Activated CD8-positive, alpha-beta memory T cell treated with anti-CD3 and anti-CD28 coated beads, Interleukin-2, amount 10 ng/mL, durations not matched to agents 7 days and 5 days (primary cell): Measurements from ENCODE around the gene TMEM253. TPM values are rescaled to one million over a fixed set of nuclear protein-coding genes. Genes with fewer than 3 reads are reported as not detected.

Experiments used
- ATAC-seq: fragments of 150-1000 bp; cut with Tn5 transposase; one replicate; pipeline ENCODE4 v1.10.0; 2021; ENCODE audit warnings: moderate library complexity
- CTCF ChIA-PET: fragments of 350-600 bp; sonication (Branson Sonifier 250); formaldehyde crosslinking; loops from one replicate; lab custom pipeline; 2021; ENCODE audit warnings: antibody characterized with exemption; lab: Charles Lee
- DNase-seq: peaks from one replicate; pipeline ENCODE4 v3.0.0-alpha.2; 2020
- H3K27ac Mint-ChIP-seq: one replicate; pipeline ENCODE4 v1.8.0; 2021; ENCODE audit warnings: mild to moderate bottlenecking, mixed read lengths
- H3K27me3 Mint-ChIP-seq: one replicate; pipeline ENCODE4 v1.8.0; 2021; ENCODE audit warnings: mixed read lengths
- H3K36me3 Mint-ChIP-seq: one replicate; pipeline ENCODE4 v1.8.0; 2021; ENCODE audit warnings: mild to moderate bottlenecking, mixed read lengths
- H3K4me1 Mint-ChIP-seq: one replicate; pipeline ENCODE4 v1.8.0; 2021; ENCODE audit warnings: mixed read lengths
- H3K4me3 Mint-ChIP-seq: one replicate; pipeline ENCODE4 v1.8.0; 2021; ENCODE audit warnings: mild to moderate bottlenecking, moderate library complexity, mixed read lengths
- H3K9me3 Mint-ChIP-seq: one replicate; pipeline ENCODE4 v1.8.0; 2022; ENCODE audit warnings: low read depth, mixed read lengths
- total RNA-seq, 2 experiments: library from RNA; stranded (reverse); gene quantifications; one replicate each; pipeline ENCODE4 v1.2.3, GENCODE V29; 2021

TMEM253 gene
- total RNA-seq, 2 experiments from 2014 or later: not detected

DNA sequence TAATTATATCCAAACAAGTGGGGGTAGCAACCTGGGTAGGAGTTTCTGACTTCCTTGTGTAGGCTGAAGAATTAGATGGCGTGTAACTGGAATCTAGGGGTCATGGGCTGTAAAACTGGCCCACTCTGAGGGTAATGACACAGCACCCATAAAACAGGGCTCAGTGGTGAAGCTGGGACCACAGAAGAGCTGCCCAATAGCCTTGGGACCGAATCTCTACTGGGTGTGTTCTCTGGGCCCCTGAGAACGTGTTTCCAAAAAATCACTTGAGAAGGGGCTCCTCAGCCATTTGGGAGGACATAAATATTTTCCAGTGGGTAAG lies 39.6 kb upstream of the TMEM253 start:
- Mint-ChIP-seq H3K27me3 (peaks cover 57% of the 10 kb centered on the region), H3K4me3 (no peak overlapping the region), H3K9me3 (no peaks in the 10 kb centered on the region), H3K27ac (no peak overlapping the region), H3K36me3 (no peaks in the 10 kb centered on the region), H3K4me1 (peaks cover 5% of the 10 kb centered on the region)
- CTCF ChIA-PET: interaction anchor here (0.6 to 1.7 kb wide), 6 partner anchors 17 to 43 kb away, joined by 3 to 6 read pairs (median 3); no protein-coding TSS in a partner anchor
- DNase-seq (no peak), ATAC-seq (no peak)

GRCh38 chr14:21063479-21063878 lies 37.4 kb upstream of the TMEM253 start:
- ATAC-seq (no peak), DNase-seq (no peak)
- Mint-ChIP-seq H3K4me1 (peaks cover 2% of the 10 kb centered on the region), H3K36me3 (no peaks in the 10 kb centered on the region), H3K4me3 (no peak overlapping the region), H3K9me3 (no peaks in the 10 kb centered on the region), H3K27me3 (peaks cover 76% of the 10 kb centered on the region), H3K27ac (no peak overlapping the region)
- CTCF ChIA-PET: interaction anchor here (0.7 to 1.5 kb wide), 3 partner anchors 36 to 48 kb away, joined by 3 to 4 read pairs (median 3); no protein-coding TSS in a partner anchor

DNA sequence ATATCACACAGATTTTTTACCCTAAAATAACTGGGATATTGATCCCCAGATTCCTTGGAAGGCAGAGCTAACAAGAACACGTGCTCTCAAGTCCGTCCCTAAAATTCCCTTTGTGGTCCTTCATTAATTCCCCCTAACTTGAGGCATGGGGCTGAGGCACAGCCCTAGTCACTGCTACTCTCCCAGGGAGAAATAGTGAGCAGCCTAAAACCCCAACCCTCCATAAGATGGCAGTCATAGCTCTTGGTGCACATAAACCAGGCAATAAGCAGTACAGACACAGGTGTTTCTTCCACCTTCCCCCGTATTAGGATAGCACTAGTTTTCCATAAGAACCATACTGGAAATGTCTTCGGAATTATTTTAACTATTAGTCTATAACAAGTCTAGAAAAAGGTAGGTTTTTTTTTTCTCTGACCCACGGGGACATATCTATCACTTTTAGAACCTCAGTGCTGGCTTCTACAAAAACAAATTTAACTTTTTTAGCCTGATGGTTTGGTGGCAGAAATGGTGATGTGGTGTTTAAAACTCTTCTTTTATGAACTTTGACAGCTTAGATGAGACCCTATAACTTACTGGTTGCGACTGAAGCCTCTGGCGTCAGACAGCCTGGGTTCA lies 33.9 kb upstream of the TMEM253 start:
- DNase-seq (no peak), ATAC-seq (no peak)
- H3K9me3 Mint-ChIP-seq: no peaks in the 10 kb centered on the region
- H3K4me3 Mint-ChIP-seq: no peak overlapping the region
- H3K27me3 Mint-ChIP-seq: peaks cover 90% of the 10 kb centered on the region
- CTCF ChIA-PET: interaction anchor here (1.2 to 5.0 kb wide), 13 partner anchors 10 to 188 kb away, joined by 3 to 109 read pairs (median 12); partner anchors contain the start of gene TMEM253
- H3K4me1 Mint-ChIP-seq: peaks cover 29% of the 10 kb centered on the region
- no peaks in the 10 kb centered on the region for H3K36me3 Mint-ChIP-seq
- H3K27ac Mint-ChIP-seq: no peak overlapping the region

- Mint-ChIP-seq H3K27ac (no peak overlapping the region), H3K4me3 (no peak overlapping the region), H3K36me3 (no peaks in the 10 kb centered on the region), H3K4me1 (peaks cover 31% of the 10 kb centered on the region), H3K9me3 (no peaks in the 10 kb centered on the region), H3K27me3 (peaks cover 89% of the 10 kb centered on the region)
- DNase-seq (peak; percentile 64), ATAC-seq (peak; percentile 62)
- CTCF ChIA-PET: interaction anchor here (1.0 to 5.0 kb wide), 20 partner anchors 12 to 186 kb away, joined by 3 to 109 read pairs (median 5); partner anchors contain the start of genes TMEM253 and ZNF219
Observed at GRCh38 chr14:21068521-21069387, 32.1 kb upstream of the TMEM253 start.

GRCh38 chr14:21069388-21070082 lies 31.3 kb upstream of the TMEM253 start:
- CTCF ChIA-PET: interaction anchor here (1.0 to 5.9 kb wide), 16 partner anchors 18 to 92 kb away, joined by 3 to 109 read pairs (median 16); partner anchors contain the start of genes TMEM253 and ZNF219
- Mint-ChIP-seq H3K27me3 (peaks cover 84% of the 10 kb centered on the region), H3K4me3 (peak overlapping the region; percentile 47), H3K4me1 (peaks cover 31% of the 10 kb centered on the region), H3K9me3 (no peaks in the 10 kb centered on the region), H3K36me3 (no peaks in the 10 kb centered on the region), H3K27ac (no peak overlapping the region)
- DNase-seq: no peak
- no peak for ATAC-seq

DNA sequence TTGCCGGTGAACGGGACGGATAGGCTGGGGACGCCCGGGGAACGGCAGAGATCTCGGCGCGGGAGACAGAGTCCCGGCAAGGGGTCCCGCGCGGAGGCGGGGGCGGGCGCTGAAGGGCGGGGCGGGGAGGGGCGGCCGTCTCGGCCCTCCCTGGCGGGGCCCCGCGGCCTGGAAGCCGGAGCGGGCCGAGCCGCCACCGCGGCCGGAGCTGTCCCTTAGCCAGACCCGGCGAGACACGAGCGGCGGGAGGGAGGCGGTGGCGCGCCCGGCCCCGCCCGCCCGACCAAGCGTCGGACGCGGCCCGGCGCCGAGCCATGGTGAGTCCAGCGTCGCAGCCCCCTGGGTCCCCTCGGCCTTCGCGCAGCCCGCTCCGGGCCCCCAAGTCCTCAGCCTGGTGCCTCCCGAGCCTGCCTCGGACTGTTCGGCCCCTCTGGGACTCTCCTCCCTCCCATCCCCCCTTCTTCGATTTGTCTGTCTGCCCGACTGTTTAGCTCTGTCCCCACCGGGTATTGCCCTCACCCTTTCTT lies 30.7 kb upstream of the TMEM253 start, which contains the start of gene ARHGEF40:
Gene ARHGEF40, plus strand, starts transcription at position 222 of the 527 bp plus-strand sequence. Its CDS starts 93 bp downstream, at position 315.
- Mint-ChIP-seq H3K4me1 (peaks cover 31% of the 10 kb centered on the region), H3K36me3 (no peaks in the 10 kb centered on the region), H3K9me3 (no peaks in the 10 kb centered on the region), H3K4me3 (peak within 1 kb of the TSS; percentile 62), H3K27ac (no peak within 1 kb of the TSS), H3K27me3 (peaks cover 78% of the 10 kb centered on the region)
- ATAC-seq (peak; percentile 13), DNase-seq (no peak)
- CTCF ChIA-PET: interaction anchor here (0.8 to 5.9 kb wide), 9 partner anchors 18 to 92 kb away, joined by 3 to 74 read pairs (median 6); no protein-coding TSS in a partner anchor

DNA sequence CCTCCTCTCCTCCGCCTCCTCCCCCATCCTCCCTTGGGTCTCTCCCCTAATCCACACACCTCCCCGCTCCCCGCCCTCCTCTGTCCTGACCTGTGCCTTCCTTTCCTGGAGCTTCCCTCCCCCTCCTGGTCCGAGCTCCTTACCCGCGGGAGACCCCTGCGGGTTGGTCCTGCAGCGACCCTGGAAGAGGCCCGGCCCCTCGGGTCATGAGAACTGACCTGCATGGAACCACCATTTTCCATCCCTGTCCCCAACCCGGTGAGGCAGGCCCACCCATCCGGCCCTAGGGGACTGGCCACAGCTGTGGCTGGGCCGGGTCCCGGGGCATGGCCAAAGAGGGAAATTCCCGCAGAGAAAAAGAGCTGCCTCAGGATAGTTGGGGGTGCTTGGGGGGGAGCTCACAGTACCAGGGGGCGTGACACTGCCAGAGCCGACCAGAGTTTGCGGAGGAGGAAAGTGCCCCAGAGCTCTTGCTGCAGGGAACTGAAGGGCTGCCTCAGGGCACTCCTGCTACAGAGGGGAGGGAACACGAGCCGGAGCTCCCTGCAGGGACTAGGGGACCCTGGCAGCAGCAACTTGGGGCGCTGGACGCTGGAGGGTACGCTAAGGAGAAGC lies 30.1 kb upstream of the TMEM253 start:
- DNase-seq (no peak), ATAC-seq (peak; percentile 28)
- Mint-ChIP-seq H3K9me3 (no peaks in the 10 kb centered on the region), H3K4me1 (peaks cover 31% of the 10 kb centered on the region), H3K4me3 (peak overlapping the region; percentile 62), H3K27ac (no peak overlapping the region), H3K36me3 (no peaks in the 10 kb centered on the region), H3K27me3 (peaks cover 72% of the 10 kb centered on the region)
- CTCF ChIA-PET: interaction anchor here (0.8 to 5.9 kb wide), 10 partner anchors 17 to 93 kb away, joined by 3 to 74 read pairs (median 6); no protein-coding TSS in a partner anchor

GRCh38 chr14:21071225-21072030 lies 29.4 kb upstream of the TMEM253 start:
- H3K4me3 Mint-ChIP-seq: peak overlapping the region; percentile 62
- ATAC-seq (peak; percentile 57), DNase-seq (peak; percentile 71)
- CTCF ChIA-PET: interaction anchor here (1.0 to 5.9 kb wide), 10 partner anchors 17 to 101 kb away, joined by 3 to 74 read pairs (median 6); partner anchors contain the start of gene TMEM253
- H3K4me1 Mint-ChIP-seq: peaks cover 31% of the 10 kb centered on the region
- no peaks in the 10 kb centered on the region for H3K36me3 Mint-ChIP-seq
- no peak overlapping the region for H3K27ac Mint-ChIP-seq
- H3K27me3 Mint-ChIP-seq: peaks cover 65% of the 10 kb centered on the region
- H3K9me3 Mint-ChIP-seq: no peaks in the 10 kb centered on the region

GRCh38 chr14:21072031-21072473 lies 28.8 kb upstream of the TMEM253 start:
- peaks cover 60% of the 10 kb centered on the region for H3K27me3 Mint-ChIP-seq
- H3K36me3 Mint-ChIP-seq: no peaks in the 10 kb centered on the region
- CTCF ChIA-PET: interaction anchor here (0.7 to 5.9 kb wide), 9 partner anchors 10 to 101 kb away, joined by 3 to 74 read pairs (median 6); partner anchors contain the start of gene TMEM253
- DNase-seq (no peak), ATAC-seq (no peak)
- H3K4me3 Mint-ChIP-seq: no peak overlapping the region
- H3K4me1 Mint-ChIP-seq: peaks cover 31% of the 10 kb centered on the region
- H3K27ac Mint-ChIP-seq: no peak overlapping the region
- H3K9me3 Mint-ChIP-seq: no peaks in the 10 kb centered on the region

DNA sequence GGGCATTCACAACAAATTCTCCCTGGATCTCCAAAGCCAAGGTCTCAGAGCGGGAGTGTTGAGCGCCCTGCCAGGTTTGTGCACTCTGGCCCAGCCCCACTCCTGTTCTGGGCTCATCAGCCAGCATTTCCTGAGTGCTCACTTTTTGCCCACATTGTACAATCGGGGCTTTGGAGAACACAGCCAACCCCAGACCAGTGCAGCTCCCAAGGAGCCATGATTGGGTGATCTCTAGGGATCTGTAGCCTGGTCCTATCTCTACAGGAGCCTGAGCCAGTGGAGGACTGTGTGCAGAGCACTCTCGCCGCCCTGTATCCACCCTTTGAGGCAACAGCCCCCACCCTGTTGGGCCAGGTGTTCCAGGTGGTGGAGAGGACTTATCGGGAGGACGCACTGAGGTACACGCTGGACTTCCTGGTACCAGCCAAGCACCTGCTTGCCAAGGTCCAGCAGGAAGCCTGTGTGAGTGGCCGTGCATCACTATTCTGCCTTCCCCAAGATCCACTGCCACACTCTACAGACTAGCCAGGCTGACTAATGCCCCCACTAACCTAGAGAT lies 28.0 kb upstream of the TMEM253 start:
- CTCF ChIA-PET: interaction anchor here (0.7 to 5.9 kb wide), 6 partner anchors 11 to 31 kb away, joined by 3 to 74 read pairs (median 25); no protein-coding TSS in a partner anchor
- Mint-ChIP-seq H3K4me3 (no peak overlapping the region), H3K4me1 (peaks cover 31% of the 10 kb centered on the region), H3K36me3 (no peaks in the 10 kb centered on the region), H3K27me3 (peaks cover 52% of the 10 kb centered on the region), H3K9me3 (no peaks in the 10 kb centered on the region), H3K27ac (no peak overlapping the region)
- ATAC-seq: no peak
- no peak for DNase-seq

GRCh38 chr14:21073921-21074320 lies 26.9 kb upstream of the TMEM253 start:
- H3K27ac Mint-ChIP-seq: no peak overlapping the region
- DNase-seq (no peak), ATAC-seq (no peak)
- no peaks in the 10 kb centered on the region for H3K9me3 Mint-ChIP-seq
- no peaks in the 10 kb centered on the region for H3K36me3 Mint-ChIP-seq
- H3K4me1 Mint-ChIP-seq: peaks cover 25% of the 10 kb centered on the region
- H3K27me3 Mint-ChIP-seq: peaks cover 44% of the 10 kb centered on the region
- CTCF ChIA-PET: interaction anchor here (1.9 to 5.9 kb wide), 4 partner anchors 14 to 31 kb away, joined by 6 to 74 read pairs (median 28); no protein-coding TSS in a partner anchor
- H3K4me3 Mint-ChIP-seq: no peak overlapping the region
